Glomerular endothelial cell (primary cell): ENCODE data around the gene GPR37L1. TPM values are rescaled to one million over a fixed set of nuclear protein-coding genes. Genes with fewer than 3 reads are reported as not detected.
"Not testable (repeated sequence)": the region's sequence is repeated elsewhere in the genome, so short reads cannot be mapped to it uniquely, and the experiment has no call there.

Source experiments
- DNase-seq: peaks from one replicate; pipeline ENCODE4 v3.0.0-alpha.2; 2011; ENCODE audit warnings: low read depth, low spot score; ENCODE audit errors: extremely low read depth
- total RNA-seq: library from RNA; depleted of rRNA; stranded (reverse); fragments of >200 nt; gene quantifications from 2 replicates; pipeline ENCODE4 v1.2.3, GENCODE V29; 2015

Gene GPR37L1
- total RNA-seq, 1 donor from 2014 or later, result 0.06 TPM

- not testable (repeated sequence) for DNase-seq
Observed at GRCh38 chr1:202167054-202167453, 44.3 kb downstream of the GPR37L1 start.

DNA sequence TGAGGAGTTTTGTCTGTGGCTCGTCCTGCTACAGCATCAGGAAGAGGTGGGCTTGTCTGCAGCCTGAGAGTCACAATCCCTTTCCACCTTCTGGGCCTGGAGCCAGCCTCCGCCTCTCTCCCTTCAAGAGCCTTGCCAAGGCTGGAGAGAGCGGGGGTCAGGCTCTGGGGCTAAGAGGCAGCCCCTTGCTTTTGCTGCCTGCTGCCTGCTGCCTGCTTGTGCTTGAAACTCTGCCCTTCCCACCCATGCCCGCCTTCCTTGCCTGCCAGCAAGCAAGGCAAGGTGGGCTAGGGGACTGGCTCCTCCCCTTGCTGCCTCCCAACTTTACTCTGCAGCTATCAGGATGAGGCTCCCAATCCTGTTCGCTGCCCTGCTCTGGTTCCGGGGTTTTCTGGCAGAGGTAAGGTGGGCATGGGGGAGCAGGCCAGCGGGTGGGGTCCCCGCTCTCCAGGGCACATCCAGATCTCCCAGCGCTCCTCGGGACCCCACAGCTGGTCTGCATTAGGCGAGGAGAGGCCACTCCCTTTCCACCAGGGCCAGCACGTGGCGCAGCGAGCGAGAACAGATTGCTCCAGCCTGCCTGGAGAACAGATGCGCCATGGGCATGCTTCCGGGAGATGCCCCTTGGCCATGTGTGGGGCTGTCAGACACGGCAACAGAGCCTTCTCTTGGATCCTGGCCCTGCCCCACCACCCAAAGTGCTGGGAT lies 45.1 kb downstream of the GPR37L1 start:
- DNase-seq, result no peak

DNA sequence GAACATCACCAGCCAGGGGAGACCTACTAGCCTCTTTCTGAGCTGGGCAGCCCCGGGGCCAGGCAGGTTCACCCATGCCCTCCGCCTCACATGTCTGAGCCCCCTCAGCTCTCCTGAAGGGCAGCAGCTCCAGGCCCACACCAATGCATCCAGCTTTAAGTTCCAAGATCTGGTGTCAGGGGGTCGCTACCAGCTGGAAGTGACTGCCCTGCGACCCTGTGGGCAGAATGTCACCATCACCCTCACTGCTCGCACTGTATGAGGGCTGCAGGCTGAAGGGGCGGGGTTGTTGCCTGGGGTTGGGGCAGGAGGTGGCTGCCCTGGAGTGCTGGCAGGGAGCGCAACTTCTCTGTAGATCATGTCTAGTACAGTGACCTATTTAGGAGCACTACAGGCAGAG lies 46.1 kb downstream of the GPR37L1 start:
- DNase-seq, result no peak

GRCh38 chr1:202170726-202171125 lies 48.0 kb downstream of the GPR37L1 start:
- DNase-seq, result no peak

DNA sequence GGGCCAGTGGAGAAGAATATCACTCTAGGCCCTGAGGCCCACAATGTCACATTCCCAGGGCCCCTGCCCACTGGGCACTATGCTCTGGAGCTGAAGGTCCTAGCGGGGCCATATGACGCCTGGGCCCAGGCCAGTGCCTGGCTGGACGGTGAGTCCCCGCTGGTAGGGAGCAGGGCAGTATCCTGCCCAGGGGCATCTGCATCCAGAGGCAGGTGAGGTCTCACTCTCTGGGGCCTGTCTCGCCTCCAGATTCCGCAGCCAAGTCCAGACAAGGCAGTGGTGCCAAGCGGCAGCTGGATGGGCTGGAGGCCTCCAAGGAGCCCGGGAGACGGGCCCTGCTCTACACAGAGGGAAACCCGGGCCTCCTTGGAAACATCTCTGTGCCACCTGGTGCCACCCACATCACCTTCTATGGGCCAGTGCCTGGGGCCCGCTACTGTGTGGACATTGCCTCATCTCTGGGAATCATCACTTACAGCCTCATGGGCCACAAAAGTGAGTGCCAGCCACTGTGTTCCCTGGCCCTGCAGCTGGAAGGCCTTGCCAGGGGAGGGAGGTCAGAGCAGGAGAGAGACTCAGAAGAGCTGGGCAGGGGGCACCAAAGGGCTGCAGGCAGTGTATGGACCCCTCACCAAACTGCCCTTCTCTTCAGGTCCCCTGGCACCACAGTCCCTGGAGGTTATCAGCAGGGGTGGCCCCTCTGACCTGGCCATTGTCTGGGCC lies 48.7 kb downstream of the GPR37L1 start:
- DNase-seq, result no peak

- no peak for DNase-seq
Observed at GRCh38 chr1:202172015-202172355, 49.3 kb downstream of the GPR37L1 start.

DNA sequence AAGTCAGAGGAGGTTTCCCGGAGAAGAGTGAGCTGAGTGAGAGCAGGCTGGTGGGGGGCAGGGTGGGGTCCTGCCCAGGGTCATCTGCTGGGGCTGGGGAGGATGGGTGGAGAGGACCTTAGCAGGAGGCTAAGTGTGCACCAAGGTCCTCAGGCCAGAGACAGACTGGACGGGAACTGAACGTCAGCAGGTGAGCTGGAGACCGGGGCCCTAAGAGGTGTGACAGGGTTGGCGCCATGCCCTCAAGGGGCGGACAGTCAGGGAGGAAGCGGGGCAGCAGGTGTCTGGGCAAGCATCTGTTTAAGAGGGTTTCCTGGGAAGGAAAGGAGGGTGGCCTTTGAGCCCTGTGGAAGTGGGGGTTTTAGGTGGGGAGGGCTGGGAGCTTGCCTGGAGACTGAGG lies 51.3 kb downstream of the GPR37L1 start:
- no peak for DNase-seq

DNA sequence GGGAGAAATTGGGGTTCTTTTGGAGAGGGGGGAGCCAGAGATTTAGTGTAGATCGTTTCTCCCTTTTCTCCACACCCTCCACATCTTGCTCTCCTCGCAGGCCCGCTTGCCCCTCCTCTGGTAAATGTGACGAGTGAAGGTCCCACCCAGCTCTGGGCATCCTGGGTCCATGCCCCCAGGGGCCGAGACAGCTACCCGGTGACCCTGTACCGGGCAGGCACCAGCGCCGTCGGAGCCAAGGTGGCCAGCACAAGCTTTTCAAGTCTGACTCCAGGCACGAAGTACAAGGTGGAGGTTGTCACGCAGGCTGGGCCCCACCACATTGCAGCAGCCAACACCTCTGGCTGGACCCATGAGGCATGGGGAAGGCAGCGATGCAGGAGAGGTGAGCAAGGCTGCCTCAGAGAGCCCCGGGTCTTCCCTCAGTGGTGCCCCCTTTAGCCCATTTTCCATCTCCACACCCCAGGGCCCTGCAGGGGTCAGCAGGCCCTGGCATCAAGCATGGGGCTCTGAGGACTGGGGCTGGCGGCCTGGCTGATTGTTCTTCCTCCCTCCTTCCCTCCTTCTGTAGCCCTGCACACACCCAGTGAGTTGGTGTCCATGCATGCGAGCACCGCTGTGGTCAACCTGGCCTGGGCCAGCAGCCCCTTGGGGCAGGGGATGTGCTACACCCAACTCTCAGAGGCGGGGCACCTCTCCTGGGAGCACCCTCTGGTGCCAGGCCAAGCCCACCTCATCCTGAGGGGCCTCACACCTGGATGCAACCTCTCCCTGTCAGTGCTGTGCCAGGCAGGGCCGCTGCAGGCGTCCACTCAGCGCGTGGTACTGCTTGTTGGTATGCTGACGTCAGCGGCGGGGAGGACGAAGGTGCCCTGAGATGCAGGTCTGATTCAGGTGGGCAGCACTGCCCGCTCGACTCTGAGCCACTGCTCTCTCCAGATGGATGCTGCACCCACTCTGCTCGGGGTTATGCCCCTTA lies 54.5 kb downstream of the GPR37L1 start:
- no peak for DNase-seq

GRCh38 chr1:202179828-202180750 lies 57.4 kb downstream of the GPR37L1 start:
- no peak for DNase-seq

DNA sequence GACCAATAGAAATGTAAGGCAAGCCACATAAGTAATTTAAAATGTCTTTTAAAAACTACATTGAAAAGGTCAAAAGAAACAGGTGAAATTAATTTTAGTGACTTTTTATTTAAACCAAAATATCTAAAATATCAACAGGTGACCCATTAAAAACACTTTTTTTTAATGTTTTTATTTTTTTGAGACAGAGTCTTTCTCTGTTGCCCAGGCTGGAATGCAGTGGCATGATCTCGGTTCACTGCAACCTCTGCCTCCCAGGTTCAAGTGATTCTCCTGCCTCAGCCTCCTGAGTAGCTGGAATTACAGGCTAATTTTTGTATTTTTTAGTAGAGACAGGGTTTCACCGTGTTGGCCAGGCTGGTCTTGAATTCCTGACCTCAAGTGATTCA lies 58.0 kb downstream of the GPR37L1 start:
- not testable (repeated sequence) for DNase-seq

DNA sequence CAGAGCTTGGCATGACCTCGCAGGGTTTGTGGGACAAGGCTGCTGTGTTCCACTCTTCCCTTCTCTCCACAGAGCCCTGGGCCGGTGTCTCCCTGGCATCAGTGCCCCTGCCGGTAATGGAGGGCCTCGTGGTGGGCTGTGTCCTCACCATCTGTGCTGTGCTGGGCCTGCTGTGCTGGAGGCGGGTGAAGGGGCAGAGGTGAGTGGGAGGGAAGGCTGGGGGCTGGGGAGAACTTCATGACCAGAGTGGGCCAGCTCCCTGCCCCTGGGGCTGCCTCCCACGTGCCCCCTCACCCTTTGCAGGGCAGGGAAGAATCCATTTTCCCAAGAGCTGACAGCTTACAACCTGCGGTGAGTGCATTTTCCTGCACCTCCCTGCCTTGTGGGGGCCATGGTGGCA lies 58.9 kb downstream of the GPR37L1 start:
- DNase-seq, result no peak

DNA sequence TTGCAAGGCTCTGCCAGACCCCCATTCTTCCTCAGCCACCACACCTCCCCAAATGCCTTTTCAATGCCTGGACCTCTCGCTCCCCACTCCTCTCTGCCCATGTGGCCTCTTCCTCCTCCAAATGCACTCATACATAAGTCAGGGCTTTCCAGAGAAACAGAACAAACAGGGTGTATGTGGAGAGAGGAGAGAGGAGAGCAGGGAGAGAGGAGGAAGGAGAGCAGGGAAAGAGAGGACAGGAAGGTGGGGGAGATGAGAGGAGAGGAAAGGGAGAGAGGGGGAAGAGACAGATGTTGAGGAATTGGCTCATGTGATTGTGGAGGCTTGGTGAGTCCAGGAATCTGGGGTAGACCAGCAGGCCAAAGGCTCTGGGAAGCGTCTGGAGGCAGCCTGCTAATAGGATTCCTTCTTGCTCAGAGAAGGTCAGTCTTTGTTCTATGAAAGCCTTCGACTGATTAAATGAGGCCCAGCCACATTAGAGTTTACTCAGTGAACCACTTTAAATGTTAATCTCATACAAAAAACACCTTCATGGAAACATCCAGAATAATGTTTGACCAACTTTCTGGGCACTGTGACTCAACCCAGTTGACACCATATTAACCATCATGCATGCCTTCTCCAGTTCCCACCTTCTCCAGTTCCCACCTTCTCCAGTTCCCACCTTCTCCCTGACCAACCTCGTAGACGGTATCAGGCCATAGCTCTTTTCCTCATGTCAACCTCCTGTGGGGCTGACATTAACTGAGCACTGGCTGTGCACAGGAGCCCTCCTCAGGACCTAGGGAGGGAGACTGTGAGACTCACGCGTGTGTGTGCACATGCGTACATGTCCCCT lies 59.5 kb downstream of the GPR37L1 start:
- DNase-seq, result no peak

Other genes starting within 250 kb of the GPR37L1 start
- gene SHISA4, start 234.0 kb upstream of the GPR37L1 start, total RNA-seq, result 23.6 and 35.2 TPM in 2 replicates
- 0.93 TPM in 1 of 2 replicates, not detected in the other for gene LMOD1, start 176.4 kb upstream of the GPR37L1 start, total RNA-seq
- 47.8 and 48.4 TPM in 2 replicates for gene TIMM17A, start 167.4 kb upstream of the GPR37L1 start, total RNA-seq
- 76.3 and 77.6 TPM in 2 replicates for gene RNPEP, start 140.3 kb upstream of the GPR37L1 start, total RNA-seq
- gene ELF3, start 112.3 kb upstream of the GPR37L1 start, total RNA-seq, result 0.58 and 1.4 TPM in 2 replicates
- gene ARL8A, start 21.8 kb downstream of the GPR37L1 start, total RNA-seq, result 60.0 and 68.8 TPM in 2 replicates
- 1.2 TPM in 1 of 2 replicates, not detected in the other for gene PTPN7, start 37.7 kb downstream of the GPR37L1 start, total RNA-seq
- not detected in 2 replicates for gene LGR6, start 70.9 kb downstream of the GPR37L1 start, total RNA-seq
- 24.3 and 28.6 TPM in 2 replicates for gene UBE2T, start 219.0 kb downstream of the GPR37L1 start, total RNA-seq
- gene PPP1R12B, start 225.8 kb downstream of the GPR37L1 start, total RNA-seq, result 3.8 and 8.1 TPM in 2 replicates